Stimulated activated CD4-positive, alpha-beta T cell treated with anti-CD3 and anti-CD28 coated beads, TNF-alpha, amount 100 ng/mL, for 24 hours (primary cell): ENCODE data around the gene CNN2.
A peak's percentile ranks its signal among the peaks of the same experiment; 100 is the strongest.

Experiments
- DNase-seq, 3 experiments: peaks; one replicate each; pipeline ENCODE4 v3.0.0-alpha.2; 2020; ENCODE audit warnings: low read depth in 3 of 3

The CNN2 gene

GRCh38 chr19:995051-995827 lies 31.2 kb upstream of the CNN2 start:
- DNase-seq: no peak

- peak in 2 of 3 experiments; percentile 49 to 56 for DNase-seq
These were observed 30.2 kb upstream of the CNN2 start for GRCh38 chr19:996051-996838.

GRCh38 chr19:998064-998463 lies 28.3 kb upstream of the CNN2 start:
- DNase-seq: no peak

GRCh38 chr19:999379-999719 lies 27.1 kb upstream of the CNN2 start:
- no peak for DNase-seq

GRCh38 chr19:1000095-1000494 lies 26.3 kb upstream of the CNN2 start, which contains the start of gene GRIN3B:
Gene GRIN3B, plus strand, starts transcription at chr19:1000419. Its CDS starts 19 bp downstream, at chr19:1000438.
- DNase-seq: peak; percentile 33 to 74 (median 46)

- DNase-seq: no peak
These were observed 25.5 kb upstream of the CNN2 start for GRCh38 chr19:1000591-1001537.

- peak; percentile 47 to 67 (median 50) for DNase-seq
These were observed 24.8 kb upstream of the CNN2 start for GRCh38 chr19:1001538-1002166.

- DNase-seq: no peak
These were observed 23.8 kb upstream of the CNN2 start for GRCh38 chr19:1002600-1002999.

GRCh38 chr19:1003283-1003682 lies 23.1 kb upstream of the CNN2 start:
- no peak for DNase-seq

- no peak for DNase-seq
These were observed 22.1 kb upstream of the CNN2 start for GRCh38 chr19:1004204-1004802.

GRCh38 chr19:1004803-1005664 lies 21.4 kb upstream of the CNN2 start:
- no peak for DNase-seq

- DNase-seq: no peak
These were observed 19.6 kb upstream of the CNN2 start for GRCh38 chr19:1006711-1007398.

GRCh38 chr19:1007399-1008251 lies 18.8 kb upstream of the CNN2 start:
- DNase-seq: no peak

- no peak for DNase-seq
These were observed 18.0 kb upstream of the CNN2 start for GRCh38 chr19:1008268-1009040.

GRCh38 chr19:1009041-1009980 lies 17.1 kb upstream of the CNN2 start:
- DNase-seq: no peak

GRCh38 chr19:1009981-1010538 lies 16.3 kb upstream of the CNN2 start:
- no peak for DNase-seq
